SK-N-SH treated with all-trans-retinoic acid at 6 μM for 48 hours (cell line): ENCODE results near the gene TRAPPC3.
A peak's percentile ranks its signal among the peaks of the same experiment; 100 is the strongest.

Experiments used
- ATAC-seq: fragments of 200-7000 bp; cut with Tn5 transposase; 3 replicates; pipeline ENCODE4 v1.9.1; 2020; ENCODE audit warnings: mild to moderate bottlenecking, moderate library complexity
- ARNTL ChIP-seq: fragments of 450-650 bp; formaldehyde crosslinking; IDR thresholded peaks from 2 replicates; pipeline ENCODE4 v1.5.0; 2020; ENCODE audit warnings: low read depth, mild to moderate bottlenecking, moderate library complexity, borderline replicate concordance
- BACH2 ChIP-seq: fragments of 250-450 bp; sonication (Bioruptor Pico); IDR thresholded peaks from 2 replicates; pipeline ENCODE4 v1.9.0; 2021; ENCODE audit warnings: mild to moderate bottlenecking, borderline replicate concordance
- ESRRG ChIP-seq: fragments of 250-450 bp; sonication (Bioruptor Pico); IDR thresholded peaks from 2 replicates; pipeline ENCODE4 v1.6.1; 2021; ENCODE audit warnings: mild to moderate bottlenecking
- GLIS3 ChIP-seq: fragments of 250-450 bp; sonication (Bioruptor Pico); IDR thresholded peaks from 2 replicates; pipeline ENCODE4 v1.5.0; 2020; ENCODE audit warnings: mild to moderate bottlenecking, moderate library complexity
- ISL1 ChIP-seq: fragments of 250-450 bp; sonication (Bioruptor Pico); IDR thresholded peaks from 2 replicates; pipeline ENCODE4 v2.1.2; 2022; ENCODE audit warnings: mild to moderate bottlenecking, moderate library complexity
- OSR1 ChIP-seq: fragments of 250-450 bp; sonication (Bioruptor Pico); IDR thresholded peaks from 2 replicates; pipeline ENCODE4 v1.8.0; 2022; ENCODE audit warnings: moderate library complexity, mild to moderate bottlenecking, inconsistent platforms
- PPARA ChIP-seq: fragments of 250-450 bp; sonication (Bioruptor Pico); IDR thresholded peaks from 2 replicates; pipeline ENCODE4 v1.5.0; 2020; ENCODE audit warnings: mild to moderate bottlenecking, borderline replicate concordance
- RARB ChIP-seq: fragments of 250-450 bp; sonication (Bioruptor Pico); IDR thresholded peaks from 2 replicates; pipeline ENCODE4 v1.8.0; 2021; ENCODE audit warnings: mild to moderate bottlenecking, moderate library complexity
- SNAI2 ChIP-seq: fragments of 250-450 bp; sonication (Bioruptor Pico); IDR thresholded peaks from 2 replicates; pipeline ENCODE4 v1.5.0; 2020; ENCODE audit warnings: mild to moderate bottlenecking, moderate library complexity
- TCF4 ChIP-seq: fragments of 250-450 bp; sonication (Bioruptor Pico); IDR thresholded peaks from 2 replicates; pipeline ENCODE4 v1.8.0; 2021; ENCODE audit warnings: mild to moderate bottlenecking, moderate library complexity, borderline replicate concordance
- TOX ChIP-seq: fragments of 250-450 bp; sonication (Bioruptor Pico); IDR thresholded peaks from 2 replicates; pipeline ENCODE4 v1.8.0; 2021; ENCODE audit warnings: mild to moderate bottlenecking, moderate library complexity, borderline replicate concordance
- ZFP3 ChIP-seq: fragments of 250-450 bp; sonication (Bioruptor Pico); IDR thresholded peaks from 2 replicates; pipeline ENCODE4 v1.5.0; 2020; ENCODE audit warnings: mild to moderate bottlenecking, moderate library complexity
- ZFP30 ChIP-seq: fragments of 450-650 bp; formaldehyde crosslinking; IDR thresholded peaks from 2 replicates; pipeline ENCODE4 v1.5.0; 2022; ENCODE audit warnings: mild to moderate bottlenecking, moderate library complexity
- ZNF565 ChIP-seq: fragments of 450-650 bp; formaldehyde crosslinking; conservative IDR thresholded peaks from 2 replicates; pipeline ENCODE4 v1.5.0; 2020; ENCODE audit warnings: low read depth, mild to moderate bottlenecking, moderate library complexity
- ZNF8 ChIP-seq: fragments of 450-650 bp; formaldehyde crosslinking; IDR thresholded peaks from 2 replicates; pipeline ENCODE4 v1.5.0; 2020; ENCODE audit warnings: mild to moderate bottlenecking, moderate library complexity
- TF ChIP-seq, protein P1 (sequence below): fragments of 250-450 bp; sonication (Bioruptor Pico); IDR thresholded peaks from 2 replicates; pipeline ENCODE4 v1.8.0; 2021; ENCODE audit warnings: low read depth, mild to moderate bottlenecking, moderate library complexity, borderline replicate concordance
- TF ChIP-seq, protein P2 (sequence below): fragments of 250-450 bp; sonication (Bioruptor Pico); IDR thresholded peaks from 2 replicates; pipeline ENCODE4 v1.5.0; 2020; ENCODE audit warnings: mild to moderate bottlenecking, moderate library complexity
- TF ChIP-seq, protein P3 (sequence below): fragments of 250-450 bp; sonication (Bioruptor Pico); IDR thresholded peaks from 2 replicates; pipeline ENCODE4 v1.5.1; 2021; ENCODE audit warnings: mild to moderate bottlenecking, moderate library complexity
- TF ChIP-seq, protein P4 (sequence below): fragments of 250-450 bp; sonication (Bioruptor Pico); IDR thresholded peaks from 2 replicates; pipeline ENCODE4 v1.5.1; 2020; ENCODE audit warnings: low read depth, mild to moderate bottlenecking, moderate library complexity
- TF ChIP-seq, protein P5 (sequence below): fragments of 250-450 bp; sonication (Bioruptor Pico); IDR thresholded peaks from 2 replicates; pipeline ENCODE4 v1.8.0; 2020; ENCODE audit warnings: mild to moderate bottlenecking, moderate library complexity, borderline replicate concordance

TRAPPC3 gene

DNA sequence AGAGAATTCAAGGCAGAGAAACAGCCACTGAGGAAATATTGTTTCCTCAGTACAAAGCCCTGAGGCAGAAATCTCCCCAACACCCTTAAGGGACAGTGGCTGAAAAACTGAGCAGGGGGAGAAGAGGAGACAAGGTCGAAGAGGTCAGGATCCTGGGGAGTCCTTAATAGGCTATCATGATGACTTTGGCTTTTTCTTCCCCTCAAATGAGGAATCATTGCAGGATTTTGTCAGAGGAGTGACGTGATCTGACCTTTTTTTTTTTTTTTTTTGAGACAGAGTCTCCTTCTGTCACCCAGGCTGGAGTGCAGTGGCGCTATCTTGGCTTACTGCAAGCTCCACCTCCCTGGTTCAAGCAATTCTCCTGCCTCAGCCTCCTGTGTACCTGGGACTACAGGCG is 16.9 kb upstream of the TRAPPC3 start:
- no peak for ATAC-seq
- TF ChIP-seq OSR1 (CRISPR knock-in tag) = no peak
- TF ChIP-seq, protein P1, sequence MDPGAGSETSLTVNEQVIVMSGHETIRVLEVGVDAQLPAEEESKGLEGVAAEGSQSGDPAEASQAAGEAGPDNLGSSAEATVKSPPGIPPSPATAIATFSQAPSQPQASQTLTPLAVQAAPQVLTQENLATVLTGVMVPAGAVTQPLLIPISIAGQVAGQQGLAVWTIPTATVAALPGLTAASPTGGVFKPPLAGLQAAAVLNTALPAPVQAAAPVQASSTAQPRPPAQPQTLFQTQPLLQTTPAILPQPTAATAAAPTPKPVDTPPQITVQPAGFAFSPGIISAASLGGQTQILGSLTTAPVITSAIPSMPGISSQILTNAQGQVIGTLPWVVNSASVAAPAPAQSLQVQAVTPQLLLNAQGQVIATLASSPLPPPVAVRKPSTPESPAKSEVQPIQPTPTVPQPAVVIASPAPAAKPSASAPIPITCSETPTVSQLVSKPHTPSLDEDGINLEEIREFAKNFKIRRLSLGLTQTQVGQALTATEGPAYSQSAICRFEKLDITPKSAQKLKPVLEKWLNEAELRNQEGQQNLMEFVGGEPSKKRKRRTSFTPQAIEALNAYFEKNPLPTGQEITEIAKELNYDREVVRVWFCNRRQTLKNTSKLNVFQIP = no peak
- TF ChIP-seq, protein P2, sequence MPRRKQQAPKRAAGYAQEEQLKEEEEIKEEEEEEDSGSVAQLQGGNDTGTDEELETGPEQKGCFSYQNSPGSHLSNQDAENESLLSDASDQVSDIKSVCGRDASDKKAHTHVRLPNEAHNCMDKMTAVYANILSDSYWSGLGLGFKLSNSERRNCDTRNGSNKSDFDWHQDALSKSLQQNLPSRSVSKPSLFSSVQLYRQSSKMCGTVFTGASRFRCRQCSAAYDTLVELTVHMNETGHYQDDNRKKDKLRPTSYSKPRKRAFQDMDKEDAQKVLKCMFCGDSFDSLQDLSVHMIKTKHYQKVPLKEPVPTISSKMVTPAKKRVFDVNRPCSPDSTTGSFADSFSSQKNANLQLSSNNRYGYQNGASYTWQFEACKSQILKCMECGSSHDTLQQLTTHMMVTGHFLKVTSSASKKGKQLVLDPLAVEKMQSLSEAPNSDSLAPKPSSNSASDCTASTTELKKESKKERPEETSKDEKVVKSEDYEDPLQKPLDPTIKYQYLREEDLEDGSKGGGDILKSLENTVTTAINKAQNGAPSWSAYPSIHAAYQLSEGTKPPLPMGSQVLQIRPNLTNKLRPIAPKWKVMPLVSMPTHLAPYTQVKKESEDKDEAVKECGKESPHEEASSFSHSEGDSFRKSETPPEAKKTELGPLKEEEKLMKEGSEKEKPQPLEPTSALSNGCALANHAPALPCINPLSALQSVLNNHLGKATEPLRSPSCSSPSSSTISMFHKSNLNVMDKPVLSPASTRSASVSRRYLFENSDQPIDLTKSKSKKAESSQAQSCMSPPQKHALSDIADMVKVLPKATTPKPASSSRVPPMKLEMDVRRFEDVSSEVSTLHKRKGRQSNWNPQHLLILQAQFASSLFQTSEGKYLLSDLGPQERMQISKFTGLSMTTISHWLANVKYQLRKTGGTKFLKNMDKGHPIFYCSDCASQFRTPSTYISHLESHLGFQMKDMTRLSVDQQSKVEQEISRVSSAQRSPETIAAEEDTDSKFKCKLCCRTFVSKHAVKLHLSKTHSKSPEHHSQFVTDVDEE = no peak
- TF ChIP-seq, protein P3, sequence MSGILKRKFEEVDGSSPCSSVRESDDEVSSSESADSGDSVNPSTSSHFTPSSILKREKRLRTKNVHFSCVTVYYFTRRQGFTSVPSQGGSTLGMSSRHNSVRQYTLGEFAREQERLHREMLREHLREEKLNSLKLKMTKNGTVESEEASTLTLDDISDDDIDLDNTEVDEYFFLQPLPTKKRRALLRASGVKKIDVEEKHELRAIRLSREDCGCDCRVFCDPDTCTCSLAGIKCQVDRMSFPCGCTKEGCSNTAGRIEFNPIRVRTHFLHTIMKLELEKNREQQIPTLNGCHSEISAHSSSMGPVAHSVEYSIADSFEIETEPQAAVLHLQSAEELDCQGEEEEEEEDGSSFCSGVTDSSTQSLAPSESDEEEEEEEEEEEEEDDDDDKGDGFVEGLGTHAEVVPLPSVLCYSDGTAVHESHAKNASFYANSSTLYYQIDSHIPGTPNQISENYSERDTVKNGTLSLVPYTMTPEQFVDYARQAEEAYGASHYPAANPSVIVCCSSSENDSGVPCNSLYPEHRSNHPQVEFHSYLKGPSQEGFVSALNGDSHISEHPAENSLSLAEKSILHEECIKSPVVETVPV (CRISPR knock-in tag) = no peak
- no peak for TF ChIP-seq TCF4 (CRISPR knock-in tag)
- no peak for TF ChIP-seq SNAI2 (CRISPR knock-in tag)
- no peak for TF ChIP-seq TOX (CRISPR knock-in tag)
- TF ChIP-seq ARNTL (CRISPR knock-in tag) = no peak
- TF ChIP-seq ZFP30 (CRISPR knock-in tag) = no peak
- TF ChIP-seq, protein P4, sequence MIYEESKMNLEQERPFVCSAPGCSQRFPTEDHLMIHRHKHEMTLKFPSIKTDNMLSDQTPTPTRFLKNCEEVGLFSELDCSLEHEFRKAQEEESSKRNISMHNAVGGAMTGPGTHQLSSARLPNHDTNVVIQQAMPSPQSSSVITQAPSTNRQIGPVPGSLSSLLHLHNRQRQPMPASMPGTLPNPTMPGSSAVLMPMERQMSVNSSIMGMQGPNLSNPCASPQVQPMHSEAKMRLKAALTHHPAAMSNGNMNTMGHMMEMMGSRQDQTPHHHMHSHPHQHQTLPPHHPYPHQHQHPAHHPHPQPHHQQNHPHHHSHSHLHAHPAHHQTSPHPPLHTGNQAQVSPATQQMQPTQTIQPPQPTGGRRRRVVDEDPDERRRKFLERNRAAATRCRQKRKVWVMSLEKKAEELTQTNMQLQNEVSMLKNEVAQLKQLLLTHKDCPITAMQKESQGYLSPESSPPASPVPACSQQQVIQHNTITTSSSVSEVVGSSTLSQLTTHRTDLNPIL (CRISPR knock-in tag) = no peak

DNA sequence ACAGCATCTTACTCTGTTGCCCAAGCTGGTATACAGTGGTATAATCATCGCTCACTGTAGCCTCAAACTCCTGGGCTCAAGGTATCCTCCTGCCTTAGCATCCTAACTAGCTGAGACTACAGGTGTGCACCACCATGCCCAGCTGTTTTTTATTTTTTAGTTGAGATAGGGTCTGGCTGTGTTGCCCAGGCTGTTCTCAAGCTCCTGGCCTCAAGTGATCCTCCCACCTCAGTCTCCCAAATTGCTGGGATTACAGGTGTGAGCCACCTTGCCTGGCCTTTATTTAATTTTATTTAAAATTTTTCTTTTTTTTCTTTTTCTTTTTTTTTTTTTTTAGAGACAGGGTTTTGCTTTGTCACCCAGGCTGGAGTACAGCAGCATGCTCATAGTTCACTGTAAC is 15.9 kb upstream of the TRAPPC3 start:
- no peak for TF ChIP-seq ISL1
- TF ChIP-seq GLIS3 (CRISPR knock-in tag) = no peak
- TF ChIP-seq TCF4 (CRISPR knock-in tag) = no peak
- TF ChIP-seq ARNTL (CRISPR knock-in tag) = no peak
- no peak for TF ChIP-seq SNAI2 (CRISPR knock-in tag)
- no peak for TF ChIP-seq ZNF8
- TF ChIP-seq BACH2 (CRISPR knock-in tag) = no peak
- TF ChIP-seq ESRRG (CRISPR knock-in tag) = no peak
- TF ChIP-seq PPARA (CRISPR knock-in tag) = no peak
- TF ChIP-seq, protein P5, sequence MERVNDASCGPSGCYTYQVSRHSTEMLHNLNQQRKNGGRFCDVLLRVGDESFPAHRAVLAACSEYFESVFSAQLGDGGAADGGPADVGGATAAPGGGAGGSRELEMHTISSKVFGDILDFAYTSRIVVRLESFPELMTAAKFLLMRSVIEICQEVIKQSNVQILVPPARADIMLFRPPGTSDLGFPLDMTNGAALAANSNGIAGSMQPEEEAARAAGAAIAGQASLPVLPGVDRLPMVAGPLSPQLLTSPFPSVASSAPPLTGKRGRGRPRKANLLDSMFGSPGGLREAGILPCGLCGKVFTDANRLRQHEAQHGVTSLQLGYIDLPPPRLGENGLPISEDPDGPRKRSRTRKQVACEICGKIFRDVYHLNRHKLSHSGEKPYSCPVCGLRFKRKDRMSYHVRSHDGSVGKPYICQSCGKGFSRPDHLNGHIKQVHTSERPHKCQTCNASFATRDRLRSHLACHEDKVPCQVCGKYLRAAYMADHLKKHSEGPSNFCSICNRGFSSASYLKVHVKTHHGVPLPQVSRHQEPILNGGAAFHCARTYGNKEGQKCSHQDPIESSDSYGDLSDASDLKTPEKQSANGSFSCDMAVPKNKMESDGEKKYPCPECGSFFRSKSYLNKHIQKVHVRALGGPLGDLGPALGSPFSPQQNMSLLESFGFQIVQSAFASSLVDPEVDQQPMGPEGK = no peak
- TF ChIP-seq ZFP30 (CRISPR knock-in tag) = no peak
- TF ChIP-seq ZNF565 (CRISPR knock-in tag) = no peak
- TF ChIP-seq, protein P1 = no peak
- no peak for TF ChIP-seq ZFP3 (CRISPR knock-in tag)
- TF ChIP-seq TOX (CRISPR knock-in tag) = no peak
- ATAC-seq = no peak

DNA sequence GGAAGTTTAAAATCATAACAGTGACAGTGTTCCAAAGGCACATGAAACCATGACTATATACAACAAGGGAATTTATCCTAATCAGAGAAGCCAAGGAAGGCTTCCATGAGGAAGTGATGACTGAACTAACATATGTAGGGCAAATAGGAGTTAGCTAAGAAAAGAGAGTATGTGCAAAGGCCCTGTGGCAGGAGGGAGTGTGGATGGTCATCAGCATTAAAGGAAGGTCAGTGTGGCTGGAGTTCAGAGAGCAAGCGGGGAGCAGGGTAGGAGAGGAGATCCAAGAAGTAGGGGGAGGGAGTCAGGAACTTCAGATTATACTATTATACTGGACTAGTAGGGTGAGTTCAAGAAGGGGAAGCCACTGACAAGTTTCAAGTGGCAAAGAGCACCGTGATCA is 15.1 kb upstream of the TRAPPC3 start:
- TF ChIP-seq RARB (CRISPR knock-in tag) = no peak
- peak; percentile 72; the same call in 1 of the 2 replicates for TF ChIP-seq ZFP3 (CRISPR knock-in tag)
- TF ChIP-seq, protein P1 = no peak

More for the DNA sequence above, 15.1 kb upstream of the TRAPPC3 start:
- no peak for ATAC-seq
